Stomach (tissue), 9 donors: ENCODE data around the gene NR6A1. TPM values are rescaled to one million over a fixed set of nuclear protein-coding genes. Genes with fewer than 3 reads are reported as not detected.

Experiments used
- DNase-seq, 2 donors: peaks; one replicate each; pipeline versions ENCODE4 v3.0.0 to v3.0.0-alpha.2; 2013 to 2019
- H3K27ac ChIP-seq, 5 donors: fragments of 200-600 bp in 4 of 5; sonication (generic) in 4 of 5; one replicate each; pipeline ENCODE4 v1.5.1; 2013 to 2019; ENCODE audit warnings: mild to moderate bottlenecking in 1 of 5, moderate library complexity in 1 of 5
- H3K27me3 ChIP-seq, 3 donors: fragments of 200-600 bp; sonication (generic); one replicate each; pipeline ENCODE4 v1.5.1; 2017 to 2019; ENCODE audit warnings: mixed run types in 1 of 3
- H3K36me3 ChIP-seq, 4 donors: fragments of 200-600 bp; sonication (generic); 1 replicate in 3 of 4; 2 replicates in 1 of 4; pipeline ENCODE4 v1.5.1; 2016 to 2019
- H3K4me1 ChIP-seq, 4 donors: fragments of 200-600 bp; sonication (generic); one replicate each; pipeline ENCODE4 v1.5.1; 2016 to 2019
- H3K4me3 ChIP-seq, 4 donors: fragments of 200-600 bp; sonication (generic) in 3 of 4; one replicate each; pipeline ENCODE4 v1.5.1; 2016 to 2019; ENCODE audit warnings: mild to moderate bottlenecking in 1 of 4
- H3K9me3 ChIP-seq, 4 donors: fragments of 200-600 bp; sonication (generic); one replicate each; pipeline ENCODE4 v1.5.1; 2016 to 2019
- CTCF ChIP-seq, 7 experiments: fragments of 450-650 bp in 4 of 7; fragments of 200-600 bp in 3 of 7; sonication (generic) in 3 of 7; IDR thresholded peaks; one replicate each; pipeline ENCODE4 v1.5.1; 2016 to 2019; ENCODE audit warnings: antibody characterized with exemption in 7 of 7, control low read depth in 2 of 7, mild to moderate bottlenecking in 1 of 7
- EP300 ChIP-seq: sonication (generic); formaldehyde crosslinking; IDR thresholded peaks from one replicate; pipeline ENCODE4 v1.6.1; 2017; ENCODE audit warnings: antibody characterized with exemption
- POLR2A ChIP-seq, 4 donors: fragments of 450-650 bp; IDR thresholded peaks; one replicate each; pipeline ENCODE4 v1.6.1; 2016; ENCODE audit warnings: antibody characterized with exemption in 4 of 4, control low read depth in 2 of 4, mild to moderate bottlenecking in 1 of 4, moderate library complexity in 1 of 4
- POLR2AphosphoS5 ChIP-seq, 3 donors: sonication (generic); formaldehyde crosslinking; IDR thresholded peaks; one replicate each; pipeline ENCODE4 v1.6.1; 2016; ENCODE audit warnings: antibody characterized with exemption in 3 of 3
- WGBS, 5 donors: extraction: QIAGEN DNeasy Blood & Tissue Kit in 3 of 5; methylation state at CpG; one replicate each; pipeline versions ENCODE4 v1.1.5 to v1.1.7; 2013 to 2018; 5-methylcytosine and 5-hydroxymethylcytosine counted together
- intact Hi-C: fragments of 100-400 bp; cut with DNase I; formaldehyde crosslinking; loops from one replicate; pipeline ENCODE4 v1.15.1; 2023; ENCODE audit warnings: low total_unique reads
- polyA plus RNA-seq, 3 donors: library from polyadenylated mRNA; stranded (reverse); fragments of 200-250 nt; gene quantifications; one replicate each; pipeline ENCODE4 v1.2.3, GENCODE V29; 2013
- total RNA-seq, 5 donors: library from RNA; depleted of rRNA; stranded (reverse); fragments of >200 nt; gene quantifications; one replicate each; pipeline versions ENCODE4 v1.1.0 to v1.2.3, GENCODE V29; 2014 to 2016
- donor health status: healthy with polysubstance abuse.
- donor health status: Bipolar disorder and iron deficiency.
- donor health status: healthy.

The NR6A1 gene
- total and polyA plus RNA-seq, 8 donors, result 0.15 to 3.2 (median 1.5) TPM; not detected in 1

GRCh38 chr9:124493794-124494479 is 277.2 kb downstream of the NR6A1 start:
- Histone ChIP-seq H3K27me3 (peaks cover 0 to 83% (median 8%) of the 10 kb centered on the region in 3 donors), H3K9me3 (no peaks in the 10 kb centered on the region), H3K4me1 (no peaks in the 10 kb centered on the region), H3K4me3 (no peak overlapping the region), H3K27ac (no peak overlapping the region), H3K36me3 (no peaks in the 10 kb centered on the region)
- intact Hi-C loops, result no loop called here
- DNase-seq, result no peak
- WGBS, 5 donors, result 79 to 85% (median 82%) methylated on average over 15 to 18 of the region's 18 CpGs
- TF ChIP-seq EP300 (no peak), POLR2A (IDR thresholded peaks at IDR 0.05) (no peak), CTCF (IDR thresholded peaks at IDR 0.05) (no peak), POLR2AphosphoS5 (IDR thresholded peaks at IDR 0.05) (no peak)

GRCh38 chr9:124493218-124493617 is 277.9 kb downstream of the NR6A1 start:
- no peak for DNase-seq
- Histone ChIP-seq H3K27me3 (peaks cover 0 to 83% (median 4%) of the 10 kb centered on the region in 3 donors), H3K4me3 (no peak overlapping the region), H3K36me3 (no peaks in the 10 kb centered on the region), H3K9me3 (no peaks in the 10 kb centered on the region), H3K27ac (no peak overlapping the region), H3K4me1 (no peaks in the 10 kb centered on the region)
- 75 to 95% (median 86%) methylated on average over 3 to 4 of the region's 4 CpGs for WGBS, 5 donors
- TF ChIP-seq EP300, result no peak
- no peak for TF ChIP-seq POLR2A (IDR thresholded peaks at IDR 0.05)
- TF ChIP-seq CTCF (IDR thresholded peaks at IDR 0.05), result no peak
- TF ChIP-seq POLR2AphosphoS5 (IDR thresholded peaks at IDR 0.05), result no peak
- intact Hi-C loops, result no loop called here

- no peaks in the 10 kb centered on the region for H3K36me3 ChIP-seq
- no peaks in the 10 kb centered on the region for H3K4me1 ChIP-seq
- no peak overlapping the region for H3K27ac ChIP-seq
- no peak for DNase-seq
- intact Hi-C loops, result no loop called here
- WGBS, 5 donors, result 69 to 83% (median 76%) methylated on average over 4 to 19 of the region's 19 CpGs
- no peak overlapping the region for H3K4me3 ChIP-seq
- no peaks in the 10 kb centered on the region for H3K9me3 ChIP-seq
- H3K27me3 ChIP-seq, result peaks cover 0 to 83% (median 6%) of the 10 kb centered on the region in 3 donors
- TF ChIP-seq POLR2AphosphoS5 (IDR thresholded peaks at IDR 0.05) (no peak), EP300 (no peak), POLR2A (IDR thresholded peaks at IDR 0.05) (no peak), CTCF (IDR thresholded peaks at IDR 0.05) (no peak)
Observed at GRCh38 chr9:124492818-124493217, 278.3 kb downstream of the NR6A1 start.

GRCh38 chr9:124491049-124491975 is 279.8 kb downstream of the NR6A1 start:
- 77 to 88% (median 83%) methylated on average over 23 to 32 of the region's 32 CpGs for WGBS, 5 donors

More at GRCh38 chr9:124491049-124491975, 279.8 kb downstream of the NR6A1 start:
- intact Hi-C loops, result no loop called here
- peaks cover 0 to 3% (median 0%) of the 10 kb centered on the region in 4 donors for H3K4me1 ChIP-seq
- DNase-seq, result no peak
- no peaks in the 10 kb centered on the region for H3K9me3 ChIP-seq
- no peak overlapping the region for H3K27ac ChIP-seq
- H3K27me3 ChIP-seq, result peaks cover 0 to 85% (median 16%) of the 10 kb centered on the region in 3 donors
- H3K36me3 ChIP-seq, result no peaks in the 10 kb centered on the region
- no peak overlapping the region for H3K4me3 ChIP-seq
- TF ChIP-seq EP300, result no peak
- TF ChIP-seq CTCF (IDR thresholded peaks at IDR 0.05), result no peak
- no peak for TF ChIP-seq POLR2AphosphoS5 (IDR thresholded peaks at IDR 0.05)
- TF ChIP-seq POLR2A (IDR thresholded peaks at IDR 0.05), result no peak
